ENCODE data around the gene STX17. TPM values are rescaled to one million over a fixed set of nuclear protein-coding genes. Genes with fewer than 3 reads are reported as not detected.
A peak's percentile ranks its signal among the peaks of the same experiment; 100 is the strongest.
"Not testable (repeated sequence)": the region's sequence is repeated elsewhere in the genome, so short reads cannot be mapped to it uniquely, and the experiment has no call there.

STX17 gene
- total RNA-seq, 1 experiment from 2014 or later: 24.6 TPM

- TF ChIP-seq SIN3A (IDR thresholded peaks at IDR 0.05; ENCODE audit: low read depth): peak; percentile 43; the same call in 1 of the 2 replicates
- TF ChIP-seq CTCF (IDR thresholded peaks at IDR 0.05 in 2 of 3, conservative IDR thresholded peaks at IDR 0.05 in 1 of 3; ENCODE audit: borderline replicate concordance in 1 of 3, insufficient read depth in 1 of 3, low read depth in 2 of 3, low read length in 2 of 3): no peak
Measured at GRCh38 chr9:99906403-99907207, at the start of gene STX17 (continued).

- CTCF ChIA-PET: not testable (repeated sequence)
Measured at GRCh38 chr9:99857576-99857975, 48.9 kb upstream of the STX17 start.

GRCh38 chr9:99858087-99858486 is 48.4 kb upstream of the STX17 start:
- intact Hi-C loops (cut with micrococcal nuclease): no loop called here
- no peaks in the 10 kb centered on the region for H4K20me1 ChIP-seq (ENCODE audit: insufficient read depth)
- DNase-seq (ENCODE audit: low read depth, low spot score) (no peak), ATAC-seq (no peak)
- ChIA-PET POLR2A (no interaction called here), RAD21 (ENCODE audit: low non-redundant PET in 1 of 2, low total read pairs in 2 of 2, uncharacterized antibody in 2 of 2, unreplicated experiment in 2 of 2) (no interaction called here), CTCF (no interaction called here)
- H3K4me1 ChIP-seq (ENCODE audit: control insufficient read depth in 1 of 2, insufficient read depth in 2 of 2, low read length in 2 of 2): no peaks in the 10 kb centered on the region
- no peaks in the 10 kb centered on the region for H3K9me3 ChIP-seq (ENCODE audit: control insufficient read depth in 1 of 2, insufficient read depth in 1 of 2, low read depth in 1 of 2, low read length in 2 of 2)
- no TSS peak for BruUV-seq (replicated peaks)
- no peak overlapping the region for H3K4me2 ChIP-seq (ENCODE audit: low read length)
- no peaks in the 10 kb centered on the region for H3K36me3 ChIP-seq (ENCODE audit: control insufficient read depth in 1 of 2, insufficient read depth in 2 of 2, low read length in 2 of 2)
- no peak overlapping the region for H3K27ac ChIP-seq (ENCODE audit: low read depth, low read length)
- no peaks in the 10 kb centered on the region for H3K9me2 ChIP-seq (ENCODE audit: insufficient read depth)
- no peaks in the 10 kb centered on the region for H3K79me2 ChIP-seq (ENCODE audit: insufficient read depth, low read length)
- no peaks in the 10 kb centered on the region for H3K27me3 ChIP-seq (ENCODE audit: insufficient read depth, low read length)
- H3K9ac ChIP-seq (ENCODE audit: low read length): no peak overlapping the region
- H2AFZ ChIP-seq (ENCODE audit: low read depth, low read length, poor library complexity, severe bottlenecking): no peak overlapping the region
- H3K4me3 ChIP-seq (replicated peaks in 1 of 2; ENCODE audit: low read depth in 1 of 2, low read length in 2 of 2): no peak overlapping the region
- TF ChIP-seq ZBTB33 (IDR thresholded peaks at IDR 0.05; ENCODE audit: extremely low read depth, insufficient replicate concordance, low read length): no peak
- TF ChIP-seq CEBPB (IDR thresholded peaks at IDR 0.05; ENCODE audit: low read depth): no peak
- no peak for TF ChIP-seq TCF7L2 (IDR thresholded peaks at IDR 0.05; ENCODE audit: borderline replicate concordance, extremely low read depth, insufficient read depth, insufficient read length)
- no peak for TF ChIP-seq EGR1 (IDR thresholded peaks at IDR 0.05; ENCODE audit: low read depth)
- TF ChIP-seq SRF (IDR thresholded peaks at IDR 0.05; ENCODE audit: low read depth): no peak
- TF ChIP-seq ZNF274 (IDR thresholded peaks at IDR 0.05; ENCODE audit: low read depth, low read length): no peak
- no peak for TF ChIP-seq EZH2phosphoT487 (IDR thresholded peaks at IDR 0.05; ENCODE audit: borderline replicate concordance)
- TF ChIP-seq POLR2AphosphoS5 (IDR thresholded peaks at IDR 0.05; ENCODE audit: low read depth, low read length): no peak
- TF ChIP-seq MAX (IDR thresholded peaks at IDR 0.05): no peak
- TF ChIP-seq ZFX (IDR thresholded peaks at IDR 0.05): no peak
- TF ChIP-seq ELF1 (IDR thresholded peaks at IDR 0.05; ENCODE audit: borderline replicate concordance, low read depth): no peak

More at GRCh38 chr9:99857576-99857975, 48.9 kb upstream of the STX17 start:
- H3K36me3 ChIP-seq (ENCODE audit: control insufficient read depth in 1 of 2, insufficient read depth in 2 of 2, low read length in 2 of 2); H3K27ac ChIP-seq (ENCODE audit: low read depth, low read length); H3K79me2 ChIP-seq (ENCODE audit: insufficient read depth, low read length); H3K4me2 ChIP-seq (ENCODE audit: low read length); H2AFZ ChIP-seq (ENCODE audit: low read depth, low read length, poor library complexity, severe bottlenecking); H3K9me2 ChIP-seq (ENCODE audit: insufficient read depth); ATAC-seq; H3K27me3 ChIP-seq (ENCODE audit: insufficient read depth, low read length); intact Hi-C loops (cut with micrococcal nuclease); H3K9ac ChIP-seq (ENCODE audit: low read length); BruUV-seq (replicated peaks); H3K4me1 ChIP-seq (ENCODE audit: control insufficient read depth in 1 of 2, insufficient read depth in 2 of 2, low read length in 2 of 2); RAD21 ChIA-PET (ENCODE audit: low non-redundant PET in 1 of 2, low total read pairs in 2 of 2, uncharacterized antibody in 2 of 2, unreplicated experiment in 2 of 2); POLR2A ChIA-PET; H3K9me3 ChIP-seq (ENCODE audit: control insufficient read depth in 1 of 2, insufficient read depth in 1 of 2, low read depth in 1 of 2, low read length in 2 of 2); H3K4me3 ChIP-seq (replicated peaks in 1 of 2; ENCODE audit: low read depth in 1 of 2, low read length in 2 of 2); H4K20me1 ChIP-seq (ENCODE audit: insufficient read depth); DNase-seq (ENCODE audit: low read depth, low spot score): not testable (repeated sequence)
